Effector memory CD4-positive, alpha-beta T cell (primary cell): ENCODE measurements around the gene TIMM10.

Source experiments
- DNase-seq, 3 donors: peaks; one replicate each; pipeline ENCODE4 v3.0.0-alpha.2; 2020
- H3K27ac ChIP-seq: 2 replicates; pipeline ENCODE4 v1.7.0; 2013; ENCODE audit warnings: mild to moderate bottlenecking, low read length, moderate library complexity; ENCODE audit not compliant: insufficient read depth, poor library complexity, severe bottlenecking
- H3K27me3 ChIP-seq: replicated peaks from 2 replicates; pipeline ENCODE4 v1.7.0; 2013; ENCODE audit warnings: mild to moderate bottlenecking, low read length; ENCODE audit not compliant: insufficient read depth, control insufficient read depth, poor library complexity, severe bottlenecking
- H3K36me3 ChIP-seq: 2 replicates; pipeline ENCODE4 v1.7.0; 2013; ENCODE audit warnings: mild to moderate bottlenecking, low read length, moderate library complexity; ENCODE audit not compliant: control insufficient read depth, insufficient read depth
- H3K4me1 ChIP-seq: 2 replicates; pipeline ENCODE4 v1.7.0; 2013; ENCODE audit warnings: low read length, mild to moderate bottlenecking; ENCODE audit not compliant: control insufficient read depth, insufficient read depth, poor library complexity, severe bottlenecking
- H3K4me3 ChIP-seq: 2 replicates; pipeline ENCODE4 v1.7.0; 2013; ENCODE audit warnings: low read length, low read depth, mild to moderate bottlenecking; ENCODE audit not compliant: insufficient read depth, poor library complexity, severe bottlenecking
- H3K9me3 ChIP-seq: 2 replicates; pipeline ENCODE4 v1.7.0; 2013; ENCODE audit warnings: mild to moderate bottlenecking, low read length, moderate library complexity; ENCODE audit not compliant: control insufficient read depth
- total RNA-seq, 3 donors: gene quantifications; one replicate each; lab custom pipeline; 2026; lab: John Stamatoyannopoulos, UW

The TIMM10 gene
- 5.2 to 7.8 (median 6.6) reads per million in 3 donors for total RNA-seq

GRCh38 chr11:57530596-57531507, at the start of gene TIMM10:
Gene TIMM10 (minus strand): TSS chr11:57530754. CDS start chr11:57530189, 565 bp downstream.
- Histone ChIP-seq H3K4me1 (peaks cover 14% of the 10 kb centered on the region), H3K27me3 (no peaks in the 10 kb centered on the region), H3K4me3 (peak within 1 kb of the TSS; percentile 56), H3K27ac (peak within 1 kb of the TSS; percentile 82), H3K9me3 (no peaks in the 10 kb centered on the region), H3K36me3 (no peaks in the 10 kb centered on the region)
- DNase-seq: peak; percentile 91 to 92 (median 92)

GRCh38 chr11:57574061-57574460, 43.5 kb upstream of the TIMM10 start:
- no peak overlapping the region for H3K27ac ChIP-seq
- H3K4me1 ChIP-seq: no peaks in the 10 kb centered on the region
- H3K27me3 ChIP-seq: no peaks in the 10 kb centered on the region
- H3K4me3 ChIP-seq: no peak overlapping the region
- no peak for DNase-seq
- no peaks in the 10 kb centered on the region for H3K36me3 ChIP-seq
- no peaks in the 10 kb centered on the region for H3K9me3 ChIP-seq

- Histone ChIP-seq H3K36me3 (no peaks in the 10 kb centered on the region), H3K4me3 (no peak overlapping the region), H3K9me3 (no peaks in the 10 kb centered on the region), H3K27ac (no peak overlapping the region), H3K4me1 (peaks cover 4% of the 10 kb centered on the region), H3K27me3 (no peaks in the 10 kb centered on the region)
- no peak for DNase-seq
Observed at GRCh38 chr11:57571606-57572005, 41.1 kb upstream of the TIMM10 start.

- H3K9me3 ChIP-seq: no peaks in the 10 kb centered on the region
- H3K4me1 ChIP-seq: peaks cover 8% of the 10 kb centered on the region
- H3K4me3 ChIP-seq: peak overlapping the region; percentile 89
- H3K36me3 ChIP-seq: no peaks in the 10 kb centered on the region
- DNase-seq: peak in 1 of 3 donors; percentile 75
- no peaks in the 10 kb centered on the region for H3K27me3 ChIP-seq
- H3K27ac ChIP-seq: peak overlapping the region; percentile 92
Observed at GRCh38 chr11:57568330-57568766, 37.8 kb upstream of the TIMM10 start.

GRCh38 chr11:57567515-57568329, 37.2 kb upstream of the TIMM10 start, which contains the start of gene UBE2L6:
Gene UBE2L6 (minus strand): TSS chr11:57567672. CDS start chr11:57567611, 61 bp downstream.
- no peaks in the 10 kb centered on the region for H3K27me3 ChIP-seq
- DNase-seq: peak; percentile 48 to 76 (median 69)
- H3K9me3 ChIP-seq: no peaks in the 10 kb centered on the region
- H3K4me3 ChIP-seq: peak within 1 kb of the TSS; percentile 89
- H3K4me1 ChIP-seq: peaks cover 8% of the 10 kb centered on the region
- peak within 1 kb of the TSS; percentile 92 for H3K27ac ChIP-seq
- H3K36me3 ChIP-seq: no peaks in the 10 kb centered on the region

GRCh38 chr11:57566905-57567514, 36.5 kb upstream of the TIMM10 start:
- peak in 1 of 3 donors; percentile 15 for DNase-seq
- peaks cover 8% of the 10 kb centered on the region for H3K4me1 ChIP-seq
- peak overlapping the region; percentile 92 for H3K27ac ChIP-seq
- no peaks in the 10 kb centered on the region for H3K9me3 ChIP-seq
- H3K27me3 ChIP-seq: no peaks in the 10 kb centered on the region
- peaks cover 3% of the 10 kb centered on the region for H3K36me3 ChIP-seq
- peak overlapping the region; percentile 89 for H3K4me3 ChIP-seq

GRCh38 chr11:57566005-57566904, 35.7 kb upstream of the TIMM10 start:
- Histone ChIP-seq H3K27me3 (no peaks in the 10 kb centered on the region), H3K9me3 (no peaks in the 10 kb centered on the region), H3K27ac (peak overlapping the region; percentile 92), H3K36me3 (peaks cover 5% of the 10 kb centered on the region), H3K4me1 (peaks cover 8% of the 10 kb centered on the region), H3K4me3 (peak overlapping the region; percentile 89)
- peak in 1 of 3 donors; percentile 14 for DNase-seq

GRCh38 chr11:57562596-57562995, 32.0 kb upstream of the TIMM10 start:
- no peak for DNase-seq
- Histone ChIP-seq H3K27ac (no peak overlapping the region), H3K27me3 (no peaks in the 10 kb centered on the region), H3K9me3 (no peaks in the 10 kb centered on the region), H3K36me3 (peaks cover 31% of the 10 kb centered on the region), H3K4me3 (no peak overlapping the region), H3K4me1 (peaks cover 3% of the 10 kb centered on the region)

GRCh38 chr11:57560146-57560545, 29.6 kb upstream of the TIMM10 start:
- H3K4me1 ChIP-seq: no peaks in the 10 kb centered on the region

More at GRCh38 chr11:57560146-57560545, 29.6 kb upstream of the TIMM10 start:
- Histone ChIP-seq H3K27me3 (no peaks in the 10 kb centered on the region), H3K36me3 (peaks cover 50% of the 10 kb centered on the region), H3K9me3 (no peaks in the 10 kb centered on the region), H3K27ac (no peak overlapping the region), H3K4me3 (no peak overlapping the region)
- DNase-seq: no peak
